H1 (cell line): ENCODE data around the gene TPD52L2. TPM values are rescaled to one million over a fixed set of nuclear protein-coding genes. Genes with fewer than 3 reads are reported as not detected.

Source experiments
- CTCF ChIA-PET: fragments of 300-600 bp; sonication (Branson Sonifier 250); formaldehyde crosslinking; loops from one replicate; lab custom pipeline; 2021; ENCODE audit not compliant: partially characterized antibody; lab: Charles Lee
- POLR2A ChIA-PET: fragments of 300-600 bp; sonication (Branson Sonifier 250); formaldehyde crosslinking; loops from one replicate; lab custom pipeline; 2021; ENCODE audit warnings: inconsistent platforms; ENCODE audit not compliant: partially characterized antibody; lab: Charles Lee
- DNase-seq, 2 experiments: peaks; one replicate each; pipeline versions ENCODE4 v3.0.0 to v3.0.0-alpha.2; 2010 to 2022; ENCODE audit warnings: low spot score in 2 of 2, low read depth in 1 of 2, mixed read lengths in 1 of 2
- FAIRE-seq: peaks from 2 replicates; lab custom pipeline; 2011; peaks lifted over from hg19 to GRCh38; lab: Jason Lieb, UNC
- H2AFZ ChIP-seq: 2 replicates; pipeline ENCODE4 v1.8.1; 2012; ENCODE audit warnings: low read length, inconsistent platforms
- H2AK5ac ChIP-seq: 2 replicates; pipeline ENCODE4 v1.6.1; 2013; ENCODE audit warnings: low read depth, low read length
- H2BK120ac ChIP-seq: replicated peaks from 2 replicates; pipeline ENCODE3; 2013; ENCODE audit warnings: low read depth, low read length, inconsistent platforms
- H2BK12ac ChIP-seq: 2 replicates; pipeline ENCODE4 v1.6.1; 2013; ENCODE audit warnings: low read depth, low read length
- H2BK15ac ChIP-seq: 2 replicates; pipeline ENCODE4 v1.6.1; 2013; ENCODE audit warnings: low read length
- H2BK20ac ChIP-seq: 2 replicates; pipeline ENCODE4 v1.6.1; 2013; ENCODE audit warnings: low read length
- H2BK5ac ChIP-seq: 2 replicates; pipeline ENCODE4 v1.6.1; 2013; ENCODE audit warnings: low read depth, low read length
- H3K14ac ChIP-seq: 2 replicates; pipeline ENCODE4 v1.6.1; 2013; ENCODE audit warnings: inconsistent platforms; ENCODE audit not compliant: insufficient read length
- H3K18ac ChIP-seq: 2 replicates; pipeline ENCODE4 v1.6.1; 2013; ENCODE audit warnings: low read length; ENCODE audit errors: extremely low read depth
- H3K23ac ChIP-seq: 2 replicates; pipeline ENCODE4 v1.6.1; 2013; ENCODE audit warnings: inconsistent platforms; ENCODE audit not compliant: insufficient read length
- H3K23me2 ChIP-seq: 2 replicates; pipeline ENCODE4 v1.6.1; 2013; ENCODE audit warnings: low read depth, low read length
- H3K27ac ChIP-seq: 2 replicates; pipeline ENCODE4 v1.6.1; 2011; ENCODE audit warnings: low read depth, low read length, inconsistent platforms
- H3K27me3 ChIP-seq, 4 experiments: replicated peaks in 1 of 4; 1 replicate in 1 of 4; 2 replicates in 3 of 4; pipeline versions ENCODE4 v1.6.1 to v1.8.1; 2011 to 2013; ENCODE audit warnings: low read length in 3 of 4, mild to moderate bottlenecking in 3 of 4, inconsistent platforms in 2 of 4, mixed read lengths in 2 of 4, moderate library complexity in 1 of 4; ENCODE audit not compliant: control insufficient read depth in 3 of 4, insufficient read depth in 3 of 4; ENCODE audit errors: extremely low read depth in 1 of 4
- H3K36me3 ChIP-seq, 4 experiments: 2 replicates each; pipeline versions ENCODE4 v1.6.1 to v1.8.1; 2011 to 2013; ENCODE audit warnings: mild to moderate bottlenecking in 4 of 4, low read length in 3 of 4, moderate library complexity in 2 of 4, control low read depth in 1 of 4, inconsistent platforms in 1 of 4; ENCODE audit not compliant: insufficient read depth in 4 of 4, control insufficient read depth in 2 of 4
- H3K4ac ChIP-seq: replicated peaks from 2 replicates; pipeline ENCODE3; 2013; ENCODE audit warnings: low read length, low read depth, mixed read lengths, inconsistent platforms; ENCODE audit not compliant: insufficient read length
- H3K4me1 ChIP-seq, 4 experiments: replicated peaks in 1 of 4; 1 replicate in 1 of 4; 2 replicates in 3 of 4; pipeline versions ENCODE4 v1.6.1 to v1.8.1; 2011 to 2013; ENCODE audit warnings: low read length in 3 of 4, inconsistent platforms in 2 of 4, mixed read lengths in 1 of 4; ENCODE audit not compliant: insufficient read depth in 4 of 4, control insufficient read depth in 3 of 4
- H3K4me2 ChIP-seq, 2 experiments: 2 replicates each; pipeline versions ENCODE4 v1.6.1 to v1.8.1; 2011 to 2013; ENCODE audit warnings: low read depth in 2 of 2, low read length in 2 of 2, control low read depth in 1 of 2, inconsistent platforms in 1 of 2, mild to moderate bottlenecking in 1 of 2; ENCODE audit not compliant: insufficient read depth in 1 of 2
- H3K4me3 ChIP-seq, 4 experiments: fragments of 200-600, 300-600 bp in 1 of 4; sonication (generic), shearing (Covaris generic), sonication (Bioruptor Twin) in 1 of 4; 2 replicates each; pipeline versions ENCODE4 v1.5.1 to v1.8.1; 2011 to 2016; ENCODE audit warnings: low read length in 4 of 4, low read depth in 3 of 4, control low read depth in 2 of 4, inconsistent platforms in 2 of 4, mild to moderate bottlenecking in 2 of 4, mixed read lengths in 1 of 4, moderate library complexity in 1 of 4; ENCODE audit not compliant: insufficient read depth in 2 of 4; ENCODE audit errors: extremely low read depth in 1 of 4
- H3K56ac ChIP-seq: replicated peaks from 2 replicates; pipeline ENCODE3; 2013; ENCODE audit warnings: low read depth, mild to moderate bottlenecking, mixed read lengths, low read length, inconsistent platforms; ENCODE audit not compliant: insufficient read length
- H3K79me1 ChIP-seq: 2 replicates; pipeline ENCODE4 v1.6.1; 2013; ENCODE audit warnings: low read depth, low read length, control low read depth
- H3K79me2 ChIP-seq, 2 experiments: 2 replicates each; pipeline versions ENCODE4 v1.6.1 to v1.8.1; 2012 to 2013; ENCODE audit warnings: low read length in 2 of 2, mild to moderate bottlenecking in 2 of 2, inconsistent platforms in 1 of 2; ENCODE audit not compliant: insufficient read depth in 2 of 2, control insufficient read depth in 1 of 2
- H3K9ac ChIP-seq, 4 experiments: replicated peaks in 1 of 4; 1 replicate in 1 of 4; 2 replicates in 3 of 4; pipeline versions ENCODE4 v1.6.1 to v1.8.1; 2011 to 2013; ENCODE audit warnings: low read depth in 3 of 4, low read length in 3 of 4, control low read depth in 2 of 4, mild to moderate bottlenecking in 2 of 4, moderate library complexity in 2 of 4, inconsistent platforms in 1 of 4; ENCODE audit errors: extremely low read depth in 1 of 4
- H3K9me3 ChIP-seq, 2 experiments: 2 replicates each; pipeline versions ENCODE4 v1.6.1 to v1.8.1; 2012 to 2013; ENCODE audit warnings: mild to moderate bottlenecking in 2 of 2, moderate library complexity in 2 of 2, control low read depth in 1 of 2, inconsistent platforms in 1 of 2, low read depth in 1 of 2, low read length in 1 of 2, mixed read lengths in 1 of 2; ENCODE audit not compliant: insufficient read depth in 2 of 2
- H4K20me1 ChIP-seq, 2 experiments: replicated peaks in 1 of 2; 2 replicates each; pipeline versions ENCODE3 to v1.8.1; 2011 to 2013; ENCODE audit warnings: inconsistent platforms in 2 of 2, low read length in 2 of 2, mild to moderate bottlenecking in 1 of 2; ENCODE audit not compliant: insufficient read depth in 2 of 2, control insufficient read depth in 1 of 2
- H4K5ac ChIP-seq: 2 replicates; pipeline ENCODE4 v1.6.1; 2013; ENCODE audit warnings: low read length, low read depth, mixed read lengths, inconsistent platforms; ENCODE audit not compliant: insufficient read length
- H4K8ac ChIP-seq: 2 replicates; pipeline ENCODE4 v1.8.0; 2013; ENCODE audit warnings: mild to moderate bottlenecking, moderate library complexity, low read length, inconsistent platforms; ENCODE audit not compliant: insufficient read depth; ENCODE audit errors: extremely low read depth
- H4K91ac ChIP-seq: replicated peaks from 2 replicates; pipeline ENCODE3; 2013; ENCODE audit warnings: low read length, mixed read lengths, inconsistent platforms; ENCODE audit not compliant: insufficient read length
- HDAC2 ChIP-seq, 2 experiments: fragments of 300-600 bp in 1 of 2; sonication (generic) in 1 of 2; IDR thresholded peaks; 2 replicates each; pipeline ENCODE4 v1.6.1; 2011 to 2012; ENCODE audit warnings: low read depth in 2 of 2, low read length in 2 of 2, mild to moderate bottlenecking in 2 of 2, moderate library complexity in 2 of 2, borderline replicate concordance in 1 of 2, inconsistent platforms in 1 of 2
- MAX ChIP-seq: IDR thresholded peaks from 2 replicates; pipeline ENCODE4 v1.6.1; 2012; ENCODE audit warnings: inconsistent platforms
- NRF1 ChIP-seq: IDR thresholded peaks from 2 replicates; pipeline ENCODE4 v1.6.1; 2011; ENCODE audit warnings: mild to moderate bottlenecking, low read depth, low read length, improper control_type of control experiment
- TAF1 ChIP-seq: IDR thresholded peaks from 2 replicates; pipeline ENCODE4 v1.6.1; 2011; ENCODE audit warnings: mild to moderate bottlenecking, low read depth, low read length
- WGBS, 2 experiments: shearing (Covaris generic) in 1 of 2; methylation state at CpG; one replicate each; pipeline versions ENCODE4 v1.1.6 to v1.1.7; 2013 to 2015; ENCODE audit warnings: low lambda C conversion rate in 2 of 2, mixed read lengths in 2 of 2, inconsistent platforms in 1 of 2, low coverage in 1 of 2, missing lambda C conversion rate in 1 of 2; ENCODE audit not compliant: insufficient replicate concordance in 2 of 2, insufficient coverage in 1 of 2, insufficient read length in 1 of 2; ENCODE audit errors: extremely low coverage in 1 of 2, missing lambda C conversion rate in 1 of 2; 5-methylcytosine and 5-hydroxymethylcytosine counted together
- polyA plus RNA-seq, 7 experiments: library from polyadenylated mRNA; depleted of rRNA in 3 of 7; stranded (reverse) in 5 of 7; unstranded in 2 of 7; fragments of >200 nt in 5 of 7; fragments of 200-250 nt in 2 of 7; gene quantifications; 1 replicate in 5 of 7; 2 replicates in 1 of 7; 4 replicates in 1 of 7; pipeline versions ENCODE4 v1.2.1 to v1.2.3, GENCODE V29; 2011 to 2013; ENCODE audit warnings: missing spikeins in 2 of 7, mixed read lengths in 2 of 7
- total RNA-seq: library from RNA; stranded (reverse); fragmentation: NEBNext Ultra II Directional; extraction: Animal tissue kit (Norgen Biotek cat#: 25700); gene quantifications from 2 replicates; pipeline ENCODE4 v1.2.1, GENCODE V29; 2021
- TF ChIP-seq, protein P1 (sequence below): IDR thresholded peaks from 2 replicates; pipeline ENCODE4 v1.6.1; 2012; ENCODE audit warnings: low read length, inconsistent platforms

The TPD52L2 gene
- total and polyA plus RNA-seq, 2 of the 8 experiments (the other 6 are each of a cell fraction or from before 2014, with no cell fraction given) = 77.1 to 80.2 TPM

DNA sequence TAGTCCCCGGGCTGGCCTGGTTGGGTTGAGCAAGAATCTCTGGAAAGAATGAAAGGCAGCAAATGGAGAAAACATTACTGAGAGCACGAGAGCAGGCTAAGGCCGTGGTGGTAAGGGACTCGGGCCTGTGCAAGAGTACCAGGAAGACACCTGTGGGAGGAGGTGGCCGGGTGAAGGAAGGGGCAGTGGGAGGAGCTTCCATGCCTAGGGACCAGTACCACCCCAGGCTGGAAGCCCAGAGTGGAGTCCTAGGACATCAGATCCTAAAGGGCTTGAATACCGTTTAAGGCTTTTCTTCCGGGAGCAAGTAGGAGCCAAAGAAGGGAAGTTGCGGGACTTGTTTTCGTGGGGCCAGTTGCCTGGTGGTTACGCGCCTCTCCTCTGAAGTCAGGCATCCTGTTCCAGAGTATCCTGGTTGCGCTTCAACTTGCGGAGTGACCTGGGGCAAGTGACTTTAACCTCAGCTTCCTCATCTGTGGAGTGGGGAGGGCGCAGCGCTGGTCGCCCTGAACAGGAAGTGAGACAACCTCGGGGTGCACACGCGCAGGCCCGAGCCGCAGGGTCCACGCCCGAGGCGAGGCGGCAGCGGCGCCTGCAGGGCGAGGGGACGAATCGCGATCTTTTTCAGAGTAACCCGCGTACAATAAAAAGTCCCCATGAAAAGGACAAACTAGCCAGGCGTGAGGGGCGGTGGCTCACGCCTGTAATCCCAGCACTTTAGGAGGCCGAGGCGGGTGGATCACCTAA lies 1.1 kb upstream of the TPD52L2 start:
- peaks cover 6% of the 10 kb centered on the region for H3K79me1 ChIP-seq
- H2BK20ac ChIP-seq = no peak overlapping the region
- no peak overlapping the region for H2BK120ac ChIP-seq
- ChIA-PET CTCF (interaction anchor here (0.8 to 5.8 kb wide), 19 partner anchors 9 to 400 kb away, joined by 3 to 59 read pairs (median 4); partner anchors contain the start of genes ARFRP1 and ZGPAT), POLR2A (interaction anchor here (0.7 to 5.9 kb wide), 33 partner anchors 9 to 211 kb away, joined by 3 to 52 read pairs (median 5); partner anchors contain the start of genes ARFRP1, DNAJC5, PRPF6 and RTEL1)
- peak overlapping the region in 3 of 4 experiments; percentile 72 to 80 (median 75); a peak in 5 of 7 replicates for H3K9ac ChIP-seq
- peak overlapping the region; percentile 50; the same call in 1 of the 2 replicates for H2BK12ac ChIP-seq
- H4K91ac ChIP-seq = peak overlapping the region; percentile 45
- H4K5ac ChIP-seq = peak overlapping the region; percentile 65
- H3K36me3 ChIP-seq = peaks cover 0 to 19% (median 4%) of the 10 kb centered on the region in 4 experiments; a peak in 3 of 8 replicates
- no peak overlapping the region for H3K56ac ChIP-seq
- H3K27me3 ChIP-seq = no peaks in the 10 kb centered on the region
- H3K4me2 ChIP-seq = peak overlapping the region; percentile 36 to 83
- peak overlapping the region; percentile 92 for H2BK5ac ChIP-seq
- H3K9me3 ChIP-seq = no peaks in the 10 kb centered on the region
- no peak overlapping the region for H3K23ac ChIP-seq
- 22% methylated on average over 38 of the region's 38 CpGs; no CpG with 5 or more reads in 1 of the 2 experiments for WGBS, 2 experiments
- H3K14ac ChIP-seq = no peak overlapping the region
- H4K8ac ChIP-seq = peak overlapping the region; percentile 75; the same call in 1 of the 2 replicates
- peak overlapping the region; percentile 66; the same call in 1 of the 2 replicates for H3K27ac ChIP-seq
- peak overlapping the region; percentile 83 for H3K18ac ChIP-seq
- peaks cover 0 to 43% of the 10 kb centered on the region in 2 experiments; a peak in 2 of 4 replicates for H3K79me2 ChIP-seq
- no peak overlapping the region for H2AFZ ChIP-seq
- FAIRE-seq (no peak), DNase-seq (peak; percentile 23 to 68)
- H3K4me3 ChIP-seq = peak overlapping the region; percentile 49 to 95 (median 92)
- no peak overlapping the region; the same call in 1 of the 2 replicates for H2BK15ac ChIP-seq
- H3K4me1 ChIP-seq = peaks cover 6 to 13% (median 10%) of the 10 kb centered on the region in 4 experiments
- peak overlapping the region; percentile 28 for H2AK5ac ChIP-seq
- peaks cover 0 to 8% of the 10 kb centered on the region in 2 experiments for H4K20me1 ChIP-seq
- H3K4ac ChIP-seq = peak overlapping the region; percentile 8
- peaks cover 4% of the 10 kb centered on the region; the same call in 1 of the 2 replicates for H3K23me2 ChIP-seq
- TF ChIP-seq, protein P1, sequence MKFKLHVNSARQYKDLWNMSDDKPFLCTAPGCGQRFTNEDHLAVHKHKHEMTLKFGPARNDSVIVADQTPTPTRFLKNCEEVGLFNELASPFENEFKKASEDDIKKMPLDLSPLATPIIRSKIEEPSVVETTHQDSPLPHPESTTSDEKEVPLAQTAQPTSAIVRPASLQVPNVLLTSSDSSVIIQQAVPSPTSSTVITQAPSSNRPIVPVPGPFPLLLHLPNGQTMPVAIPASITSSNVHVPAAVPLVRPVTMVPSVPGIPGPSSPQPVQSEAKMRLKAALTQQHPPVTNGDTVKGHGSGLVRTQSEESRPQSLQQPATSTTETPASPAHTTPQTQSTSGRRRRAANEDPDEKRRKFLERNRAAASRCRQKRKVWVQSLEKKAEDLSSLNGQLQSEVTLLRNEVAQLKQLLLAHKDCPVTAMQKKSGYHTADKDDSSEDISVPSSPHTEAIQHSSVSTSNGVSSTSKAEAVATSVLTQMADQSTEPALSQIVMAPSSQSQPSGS = 0 out of 2 replicates have a peak, but pooled peaks have one; percentile 32
- peak; percentile 26; the same call in 1 of the 2 replicates for TF ChIP-seq NRF1
- TF ChIP-seq TAF1 = no peak; the same call in 1 of the 2 replicates
- TF ChIP-seq MAX = peak; percentile 70
- 0 out of 4 replicates have a peak, but pooled peaks of 1 of the 2 experiments have one; percentile 27 for TF ChIP-seq HDAC2 (IDR thresholded peaks at IDR 0.05; ENCODE audit: borderline replicate concordance in 1 of 2, low read depth in 2 of 2, low read length in 2 of 2)
